Nephron (organoid): ENCODE measurements around the gene KCNQ4.

Source experiments
- H3K27ac Mint-ChIP-seq, 3 experiments: 2 replicates each; pipeline ENCODE4 v1.8.0; 2020; ENCODE audit warnings: mixed read lengths in 3 of 3, mild to moderate bottlenecking in 2 of 3, moderate library complexity in 1 of 3
- H3K27me3 Mint-ChIP-seq: 2 replicates; pipeline ENCODE4 v1.8.0; 2021; ENCODE audit warnings: low read depth, mild to moderate bottlenecking, moderate library complexity, mixed read lengths
- H3K36me3 Mint-ChIP-seq: 2 replicates; pipeline ENCODE4 v1.8.0; 2020; ENCODE audit warnings: low read depth, mixed read lengths
- H3K4me1 Mint-ChIP-seq: 2 replicates; pipeline ENCODE4 v1.8.0; 2020; ENCODE audit warnings: mixed read lengths
- H3K4me3 Mint-ChIP-seq, 3 experiments: 2 replicates each; pipeline ENCODE4 v1.8.0; 2020; ENCODE audit warnings: mild to moderate bottlenecking in 3 of 3, mixed read lengths in 3 of 3, moderate library complexity in 2 of 3
- H3K9me3 Mint-ChIP-seq: 2 replicates; pipeline ENCODE4 v1.8.0; 2020; ENCODE audit warnings: mixed read lengths
- TF ChIP-seq, protein P1 (sequence below), 3 experiments: fragments of 200-600 bp; sonication (generic); IDR thresholded peaks; one replicate each; pipeline ENCODE4 v1.5.0; 2021; ENCODE audit warnings: antibody characterized with exemption in 3 of 3; ENCODE audit not compliant: unreplicated experiment in 3 of 3

KCNQ4 gene

DNA sequence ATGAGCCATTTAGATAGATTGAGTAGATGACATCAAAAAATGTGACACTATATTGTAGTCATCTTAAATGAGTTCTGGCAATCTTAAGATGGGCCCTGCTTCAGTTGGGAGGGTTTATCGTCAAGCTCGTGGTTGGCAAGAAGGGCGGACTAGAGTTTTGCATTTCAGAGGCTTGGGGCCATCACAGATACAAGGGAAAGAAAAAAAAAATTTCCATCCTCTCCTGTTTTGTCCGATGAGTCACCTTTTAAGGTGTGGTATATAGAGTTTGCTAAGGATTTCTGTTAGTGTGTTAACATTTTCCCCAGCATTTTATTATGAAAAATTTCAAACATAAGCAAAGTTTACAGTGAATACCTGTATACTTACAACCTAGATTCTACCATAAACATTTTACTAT lies 31.8 kb upstream of the KCNQ4 start:
- Mint-ChIP-seq H3K4me1 (peaks cover 7% of the 10 kb centered on the region), H3K4me3 (no peak overlapping the region), H3K27ac (no peak overlapping the region), H3K9me3 (no peaks in the 10 kb centered on the region), H3K36me3 (peaks cover 84% of the 10 kb centered on the region), H3K27me3 (no peaks in the 10 kb centered on the region)
- TF ChIP-seq, protein P1, sequence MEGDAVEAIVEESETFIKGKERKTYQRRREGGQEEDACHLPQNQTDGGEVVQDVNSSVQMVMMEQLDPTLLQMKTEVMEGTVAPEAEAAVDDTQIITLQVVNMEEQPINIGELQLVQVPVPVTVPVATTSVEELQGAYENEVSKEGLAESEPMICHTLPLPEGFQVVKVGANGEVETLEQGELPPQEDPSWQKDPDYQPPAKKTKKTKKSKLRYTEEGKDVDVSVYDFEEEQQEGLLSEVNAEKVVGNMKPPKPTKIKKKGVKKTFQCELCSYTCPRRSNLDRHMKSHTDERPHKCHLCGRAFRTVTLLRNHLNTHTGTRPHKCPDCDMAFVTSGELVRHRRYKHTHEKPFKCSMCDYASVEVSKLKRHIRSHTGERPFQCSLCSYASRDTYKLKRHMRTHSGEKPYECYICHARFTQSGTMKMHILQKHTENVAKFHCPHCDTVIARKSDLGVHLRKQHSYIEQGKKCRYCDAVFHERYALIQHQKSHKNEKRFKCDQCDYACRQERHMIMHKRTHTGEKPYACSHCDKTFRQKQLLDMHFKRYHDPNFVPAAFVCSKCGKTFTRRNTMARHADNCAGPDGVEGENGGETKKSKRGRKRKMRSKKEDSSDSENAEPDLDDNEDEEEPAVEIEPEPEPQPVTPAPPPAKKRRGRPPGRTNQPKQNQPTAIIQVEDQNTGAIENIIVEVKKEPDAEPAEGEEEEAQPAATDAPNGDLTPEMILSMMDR (IDR thresholded peaks at IDR 0.05; ENCODE audit: unreplicated experiment in 3 of 3) = no peak

DNA sequence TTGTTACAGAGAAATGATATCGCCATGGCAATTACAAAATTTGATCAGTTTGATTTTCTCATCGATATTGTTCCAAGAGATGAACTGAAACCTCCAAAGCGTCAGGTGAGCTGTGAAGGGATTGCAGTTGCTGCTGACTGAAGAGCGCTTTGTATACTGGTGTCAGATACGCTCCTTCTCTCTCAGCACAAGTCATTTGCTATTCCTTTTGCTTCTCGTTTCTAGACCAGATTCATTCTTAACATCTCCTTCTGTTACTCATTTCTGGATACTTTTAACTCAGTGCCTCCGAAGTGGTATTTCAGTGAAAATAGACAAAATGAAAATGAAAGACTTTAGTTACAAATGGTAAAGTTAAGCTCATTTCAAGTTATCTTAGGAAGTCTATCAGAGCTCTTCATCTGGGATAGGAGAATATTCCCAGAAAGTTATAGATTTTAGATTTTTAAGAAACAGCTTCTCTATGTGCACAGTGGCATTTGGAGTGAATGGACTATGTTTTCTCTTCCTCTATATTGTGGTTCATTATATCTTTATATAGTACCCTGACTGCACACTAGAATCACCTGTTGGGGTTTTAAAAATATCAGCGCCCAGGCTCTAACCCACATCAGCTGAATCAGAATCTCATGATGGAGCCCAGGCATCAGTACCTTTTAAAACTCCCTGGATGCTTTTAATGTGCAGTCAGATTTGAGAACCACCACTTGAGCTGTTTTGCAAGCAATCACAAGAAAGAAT lies 30.3 kb upstream of the KCNQ4 start:
- Mint-ChIP-seq H3K27ac (no peak overlapping the region), H3K4me1 (no peaks in the 10 kb centered on the region), H3K9me3 (no peaks in the 10 kb centered on the region), H3K36me3 (peaks cover 87% of the 10 kb centered on the region), H3K27me3 (no peaks in the 10 kb centered on the region), H3K4me3 (no peak overlapping the region)
- TF ChIP-seq, protein P1 (IDR thresholded peaks at IDR 0.05; ENCODE audit: unreplicated experiment in 3 of 3) = no peak

DNA sequence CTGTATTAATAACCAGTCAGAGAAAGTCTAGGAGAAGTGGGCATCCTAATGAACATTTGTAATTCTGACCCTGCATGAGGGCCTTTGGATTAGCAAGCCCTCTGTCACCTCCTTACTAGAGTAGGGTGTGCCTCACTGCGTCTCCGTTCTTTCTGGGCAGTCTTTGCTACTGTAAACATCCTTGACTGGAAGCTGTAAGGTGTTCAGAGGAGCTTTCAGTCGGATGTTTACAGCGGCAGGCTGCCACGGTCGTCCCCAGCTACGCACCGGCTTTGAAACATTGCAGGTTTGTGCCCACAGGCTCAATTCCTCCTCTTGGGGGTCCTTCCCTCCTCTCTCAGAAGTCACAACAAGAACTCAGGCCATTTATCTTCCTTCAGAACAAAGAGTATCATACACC lies 29.4 kb upstream of the KCNQ4 start:
- no peaks in the 10 kb centered on the region for H3K27me3 Mint-ChIP-seq
- no peaks in the 10 kb centered on the region for H3K4me1 Mint-ChIP-seq
- TF ChIP-seq, protein P1 (IDR thresholded peaks at IDR 0.05; ENCODE audit: unreplicated experiment in 3 of 3) = no peak
- H3K36me3 Mint-ChIP-seq = peaks cover 85% of the 10 kb centered on the region
- H3K9me3 Mint-ChIP-seq = no peaks in the 10 kb centered on the region
- H3K27ac Mint-ChIP-seq = no peak overlapping the region
- no peak overlapping the region for H3K4me3 Mint-ChIP-seq

DNA sequence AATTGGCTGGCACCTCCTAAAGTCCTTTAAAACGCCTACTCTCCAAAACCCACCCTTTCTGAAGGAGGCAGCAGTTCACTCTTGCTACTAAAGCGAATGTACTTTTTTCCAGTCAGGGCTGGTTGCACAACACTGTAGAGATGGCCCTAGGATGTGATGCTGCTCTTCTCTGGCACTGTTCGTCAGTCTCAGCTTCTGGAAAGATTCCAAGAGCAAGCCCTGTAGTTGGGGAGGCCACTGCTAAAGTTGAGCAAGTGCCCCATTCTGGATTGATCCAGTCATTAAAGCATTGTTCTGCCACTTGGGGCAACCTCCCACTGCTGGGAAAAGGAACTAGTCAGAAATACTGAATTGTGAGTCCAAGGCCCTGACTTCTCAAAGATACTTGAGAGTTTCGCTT lies 28.5 kb upstream of the KCNQ4 start:
- no peaks in the 10 kb centered on the region for H3K4me1 Mint-ChIP-seq
- no peak overlapping the region for H3K4me3 Mint-ChIP-seq
- H3K36me3 Mint-ChIP-seq = peaks cover 85% of the 10 kb centered on the region
- H3K9me3 Mint-ChIP-seq = no peaks in the 10 kb centered on the region
- TF ChIP-seq, protein P1 (IDR thresholded peaks at IDR 0.05; ENCODE audit: unreplicated experiment in 3 of 3) = no peak
- H3K27ac Mint-ChIP-seq = no peak overlapping the region
- H3K27me3 Mint-ChIP-seq = no peaks in the 10 kb centered on the region

DNA sequence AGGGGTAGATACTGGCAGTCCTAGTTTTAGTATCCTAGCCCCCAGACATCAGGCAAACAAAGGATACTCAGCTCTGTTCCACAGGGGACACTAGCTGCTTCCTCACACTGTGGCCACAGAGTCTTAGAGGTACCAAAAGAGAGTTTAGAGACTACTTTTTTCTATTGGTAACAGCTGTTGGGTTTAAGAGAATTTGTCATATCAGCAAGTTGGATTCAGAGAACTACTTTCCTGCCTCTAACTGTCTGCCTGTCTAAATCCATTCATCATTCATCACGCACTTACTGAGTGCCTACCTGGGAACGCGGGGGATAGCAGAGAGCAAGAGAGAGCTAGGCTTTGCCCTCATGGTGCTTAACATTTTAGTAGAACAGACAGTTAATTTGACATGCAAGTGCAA lies 27.1 kb upstream of the KCNQ4 start:
- Mint-ChIP-seq H3K27me3 (no peaks in the 10 kb centered on the region), H3K36me3 (peaks cover 84% of the 10 kb centered on the region), H3K27ac (no peak overlapping the region), H3K9me3 (no peaks in the 10 kb centered on the region), H3K4me3 (no peak overlapping the region), H3K4me1 (no peaks in the 10 kb centered on the region)
- TF ChIP-seq, protein P1 (IDR thresholded peaks at IDR 0.05; ENCODE audit: unreplicated experiment in 3 of 3) = no peak

DNA sequence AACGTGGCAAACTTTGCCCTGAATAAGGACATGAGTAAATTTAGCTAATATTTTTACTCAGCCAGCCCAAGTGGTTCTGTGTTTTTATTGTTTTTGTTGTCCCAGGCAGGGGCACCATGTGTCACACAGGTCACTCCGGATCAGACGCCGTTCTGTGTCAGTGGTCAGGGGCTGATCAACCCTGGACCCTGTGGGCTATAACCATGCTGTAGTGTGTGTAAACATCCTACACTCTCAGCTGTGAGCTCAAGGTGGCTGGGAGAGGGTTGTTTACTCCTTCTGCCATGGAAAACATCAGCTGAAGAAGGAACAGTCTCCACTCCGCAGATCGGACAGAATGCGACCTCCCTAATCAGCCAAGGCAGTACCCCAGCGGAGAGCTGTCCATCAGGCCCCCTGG lies 26.5 kb upstream of the KCNQ4 start:
- H3K9me3 Mint-ChIP-seq = no peaks in the 10 kb centered on the region
- no peak overlapping the region for H3K4me3 Mint-ChIP-seq
- no peak overlapping the region for H3K27ac Mint-ChIP-seq
- H3K36me3 Mint-ChIP-seq = peaks cover 81% of the 10 kb centered on the region
- H3K4me1 Mint-ChIP-seq = no peaks in the 10 kb centered on the region
- TF ChIP-seq, protein P1 (IDR thresholded peaks at IDR 0.05; ENCODE audit: unreplicated experiment in 3 of 3) = no peak
- H3K27me3 Mint-ChIP-seq = no peaks in the 10 kb centered on the region
